Right lobe of liver (tissue), 6 donors: ENCODE data around the gene CPXM2. TPM values are rescaled to one million over a fixed set of nuclear protein-coding genes. Genes with fewer than 3 reads are reported as not detected.

Source experiments
- ATAC-seq, 4 donors: fragments of 200-7000 bp; cut with Tn5 transposase; one replicate each; pipeline ENCODE4 v1.9.1; 2020; ENCODE audit warnings: mild to moderate bottlenecking in 4 of 4, moderate library complexity in 4 of 4
- DNase-seq, 3 donors: peaks; one replicate each; pipeline ENCODE4 v3.0.0-alpha.2; 2020
- H3K27ac ChIP-seq, 3 donors: fragments of 200-600 bp; one replicate each; pipeline ENCODE4 v1.8.0; 2022
- H3K27me3 ChIP-seq, 2 donors: fragments of 200-600 bp; one replicate each; pipeline ENCODE4 v1.8.0; 2022
- H3K36me3 ChIP-seq, 4 donors: fragments of 200-600 bp; sonication (generic) in 1 of 4; one replicate each; pipeline versions ENCODE4 v1.5.1 to v1.8.0; 2017 to 2022; ENCODE audit warnings: control low read depth in 1 of 4
- H3K4me1 ChIP-seq, 4 donors: fragments of 200-600 bp; sonication (generic) in 1 of 4; one replicate each; pipeline versions ENCODE4 v1.5.1 to v1.8.0; 2017 to 2022; ENCODE audit warnings: control low read depth in 1 of 4
- H3K4me3 ChIP-seq, 3 donors: fragments of 200-600 bp; one replicate each; pipeline ENCODE4 v1.8.0; 2022
- H3K9me3 ChIP-seq, 4 donors: fragments of 200-600 bp; sonication (generic) in 1 of 4; one replicate each; pipeline versions ENCODE4 v1.5.1 to v1.8.0; 2017 to 2022; ENCODE audit warnings: control low read depth in 1 of 4
- CTCF ChIP-seq, 4 donors: fragments of 200-600 bp in 3 of 4; fragments of 450-650 bp in 1 of 4; IDR thresholded peaks; one replicate each; pipeline versions ENCODE4 v1.5.1 to v1.8.0; 2016 to 2022; ENCODE audit warnings: antibody characterized with exemption in 4 of 4, mild to moderate bottlenecking in 2 of 4
- POLR2A ChIP-seq: fragments of 450-650 bp; IDR thresholded peaks from one replicate; pipeline ENCODE4 v1.6.1; 2017; ENCODE audit warnings: antibody characterized with exemption, mild to moderate bottlenecking
- WGBS: methylation state at CpG from one replicate; pipeline ENCODE4 v1.1.6; 2018; ENCODE audit warnings: low coverage, low lambda C conversion rate; ENCODE audit not compliant: insufficient coverage; ENCODE audit errors: missing lambda C conversion rate; 5-methylcytosine and 5-hydroxymethylcytosine counted together
- intact Hi-C, 2 donors: fragments of 100-400 bp; cut with DNase I; formaldehyde crosslinking; loops; one replicate each; pipeline versions ENCODE4 v1.11.2 to v1.14.1; 2022
- total RNA-seq, 6 experiments: library from RNA; depleted of rRNA in 2 of 6; stranded (reverse); fragments of >200 nt in 2 of 6; fragmentation: NEBNext Ultra II Directional in 3 of 6; extraction: Animal tissue kit (Norgen Biotek cat#: 25700) in 3 of 6; gene quantifications; one replicate each; pipeline versions ENCODE4 v1.1.0 to v1.2.4, GENCODE V29; 2016 to 2023
- donor health status: DM: no; HTN: yes; CAD: no.
- donor health status: DM: no; HTN: no; CAD: no.
- donor health status: DM: no; HTN: no; CAD: no.
- donor health status: DM: no; HTN: yes; CAD: no.
- donor health status: DM: no; HTN: yes; CAD: no.

The CPXM2 gene
- total RNA-seq, 6 experiments from 2014 or later, result 0.29 to 2.6 (median 0.69) TPM

GRCh38 chr10:123852411-123852951, 39.1 kb downstream of the CPXM2 start:
- intact Hi-C loops, result no loop called here

GRCh38 chr10:123848564-123849457, 42.8 kb downstream of the CPXM2 start:
- no peak overlapping the region for H3K4me3 ChIP-seq
- no peaks in the 10 kb centered on the region for H3K27me3 ChIP-seq
- H3K9me3 ChIP-seq, result no peaks in the 10 kb centered on the region
- DNase-seq, result no peak
- no peaks in the 10 kb centered on the region for H3K4me1 ChIP-seq
- TF ChIP-seq CTCF (IDR thresholded peaks at IDR 0.05) (no peak), POLR2A (no peak)
- no peak overlapping the region for H3K27ac ChIP-seq
- intact Hi-C loops, result no loop called here
- 46% methylated on average over 5 of the region's 5 CpGs for WGBS
- no peak for ATAC-seq
- no peaks in the 10 kb centered on the region for H3K36me3 ChIP-seq

More at GRCh38 chr10:123852411-123852951, 39.1 kb downstream of the CPXM2 start:
- Histone ChIP-seq H3K27me3 (no peaks in the 10 kb centered on the region), H3K9me3 (no peaks in the 10 kb centered on the region), H3K4me3 (no peak overlapping the region), H3K36me3 (no peaks in the 10 kb centered on the region), H3K4me1 (no peaks in the 10 kb centered on the region), H3K27ac (no peak overlapping the region)
- 73% methylated on average over 5 of the region's 7 CpGs for WGBS
- ATAC-seq (no peak), DNase-seq (no peak)
- TF ChIP-seq CTCF (IDR thresholded peaks at IDR 0.05), result no peak
- no peak for TF ChIP-seq POLR2A

- no peak overlapping the region for H3K27ac ChIP-seq
- no peak for DNase-seq
- no peak for ATAC-seq
- no peak overlapping the region for H3K4me3 ChIP-seq
- TF ChIP-seq CTCF (IDR thresholded peaks at IDR 0.05) (no peak), POLR2A (no peak)
- WGBS, result 40% methylated on average over 5 of the region's 5 CpGs
- intact Hi-C loops, result no loop called here
- H3K9me3 ChIP-seq, result no peaks in the 10 kb centered on the region
- H3K36me3 ChIP-seq, result no peaks in the 10 kb centered on the region
- H3K4me1 ChIP-seq, result no peaks in the 10 kb centered on the region
- no peaks in the 10 kb centered on the region for H3K27me3 ChIP-seq
Measured at GRCh38 chr10:123847686-123848432, 43.7 kb downstream of the CPXM2 start.

GRCh38 chr10:123843835-123844234, 47.8 kb downstream of the CPXM2 start:
- no peak overlapping the region for H3K27ac ChIP-seq
- WGBS, result 61% methylated on average over 4 of the region's 4 CpGs
- no peaks in the 10 kb centered on the region for H3K4me1 ChIP-seq
- H3K36me3 ChIP-seq, result no peaks in the 10 kb centered on the region
- no peaks in the 10 kb centered on the region for H3K9me3 ChIP-seq
- H3K27me3 ChIP-seq, result no peaks in the 10 kb centered on the region
- TF ChIP-seq CTCF (IDR thresholded peaks at IDR 0.05) (no peak), POLR2A (no peak)
- intact Hi-C loops, result no loop called here
- ATAC-seq, result no peak
- no peak for DNase-seq
- no peak overlapping the region for H3K4me3 ChIP-seq
